GM12872 (cell line): ENCODE data around the gene CCKAR.

Experiments
- TF ChIP-seq, protein P1 (sequence below): IDR thresholded peaks from 3 replicates; pipeline ENCODE4 v1.5.1; 2011; ENCODE audit warnings: low read depth, mild to moderate bottlenecking, low read length, moderate library complexity; ENCODE audit not compliant: insufficient read depth

The CCKAR gene

DNA sequence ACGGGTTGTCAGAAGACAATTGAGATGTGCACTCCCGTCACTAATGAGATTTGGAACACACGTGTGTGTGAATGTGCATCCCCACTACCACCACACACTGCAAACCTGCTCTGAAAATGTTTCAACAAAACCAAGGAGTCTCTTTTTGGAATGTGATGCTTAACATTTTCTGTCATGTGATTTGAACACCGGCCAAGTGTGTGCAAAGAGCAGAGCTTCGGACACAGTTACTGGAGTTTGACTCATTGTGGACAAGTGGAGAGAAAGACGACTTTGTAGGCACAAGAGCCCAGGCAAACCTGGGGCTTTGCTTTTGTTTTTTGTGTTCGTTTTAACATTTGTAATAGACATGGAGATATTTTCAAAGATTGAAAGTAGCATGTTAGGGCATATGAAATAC is 49.2 kb downstream of the CCKAR start:
- TF ChIP-seq, protein P1, sequence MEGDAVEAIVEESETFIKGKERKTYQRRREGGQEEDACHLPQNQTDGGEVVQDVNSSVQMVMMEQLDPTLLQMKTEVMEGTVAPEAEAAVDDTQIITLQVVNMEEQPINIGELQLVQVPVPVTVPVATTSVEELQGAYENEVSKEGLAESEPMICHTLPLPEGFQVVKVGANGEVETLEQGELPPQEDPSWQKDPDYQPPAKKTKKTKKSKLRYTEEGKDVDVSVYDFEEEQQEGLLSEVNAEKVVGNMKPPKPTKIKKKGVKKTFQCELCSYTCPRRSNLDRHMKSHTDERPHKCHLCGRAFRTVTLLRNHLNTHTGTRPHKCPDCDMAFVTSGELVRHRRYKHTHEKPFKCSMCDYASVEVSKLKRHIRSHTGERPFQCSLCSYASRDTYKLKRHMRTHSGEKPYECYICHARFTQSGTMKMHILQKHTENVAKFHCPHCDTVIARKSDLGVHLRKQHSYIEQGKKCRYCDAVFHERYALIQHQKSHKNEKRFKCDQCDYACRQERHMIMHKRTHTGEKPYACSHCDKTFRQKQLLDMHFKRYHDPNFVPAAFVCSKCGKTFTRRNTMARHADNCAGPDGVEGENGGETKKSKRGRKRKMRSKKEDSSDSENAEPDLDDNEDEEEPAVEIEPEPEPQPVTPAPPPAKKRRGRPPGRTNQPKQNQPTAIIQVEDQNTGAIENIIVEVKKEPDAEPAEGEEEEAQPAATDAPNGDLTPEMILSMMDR = no peak

DNA sequence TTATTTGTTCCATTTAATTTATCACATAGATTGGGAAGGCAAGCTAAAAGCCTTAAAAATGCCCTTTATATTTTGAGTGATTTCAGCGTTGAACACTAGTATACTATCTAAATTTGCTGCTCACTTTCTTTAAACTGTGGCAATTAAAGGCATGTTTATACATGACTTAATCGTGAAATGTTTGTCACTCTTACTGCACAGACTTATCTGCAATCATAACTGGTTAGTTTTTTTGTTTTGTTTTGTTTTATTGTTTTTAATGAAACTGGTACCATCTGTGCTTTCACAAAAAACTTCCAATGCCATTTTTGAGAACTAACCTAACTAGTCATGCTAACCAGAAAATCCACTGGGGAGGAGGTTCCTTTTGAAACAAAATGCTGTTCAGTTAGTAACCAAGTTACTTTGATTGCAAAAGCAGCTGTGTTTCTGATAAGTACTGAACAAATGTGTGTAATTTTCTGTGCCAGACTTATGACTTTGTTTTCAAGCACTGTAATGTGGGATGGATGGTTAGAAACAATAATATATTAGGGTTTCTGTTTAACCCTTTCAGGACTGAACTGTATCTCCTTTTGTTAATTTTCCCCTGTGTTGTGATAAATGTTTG is 56.1 kb downstream of the CCKAR start:
- TF ChIP-seq, protein P1 = no peak

DNA sequence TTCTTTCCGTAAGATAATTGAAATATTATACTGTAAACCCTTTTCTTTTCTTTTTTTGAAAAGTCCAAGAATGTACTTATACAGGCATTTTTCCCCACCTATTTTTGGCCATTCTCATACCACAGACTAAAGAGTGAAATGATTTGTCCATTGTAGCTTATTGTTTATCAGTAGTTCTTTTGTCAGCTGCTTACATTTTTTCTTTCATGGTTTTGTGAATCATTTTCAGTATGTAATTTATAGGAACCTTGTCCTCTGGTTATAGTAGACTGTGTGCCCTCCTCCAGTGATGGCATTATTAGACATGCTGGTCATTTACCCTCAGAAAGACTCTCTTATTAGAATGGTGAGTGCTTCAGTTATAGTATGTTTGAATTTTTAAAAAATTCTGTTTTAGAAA is 56.7 kb downstream of the CCKAR start:
- TF ChIP-seq, protein P1 = no peak

DNA sequence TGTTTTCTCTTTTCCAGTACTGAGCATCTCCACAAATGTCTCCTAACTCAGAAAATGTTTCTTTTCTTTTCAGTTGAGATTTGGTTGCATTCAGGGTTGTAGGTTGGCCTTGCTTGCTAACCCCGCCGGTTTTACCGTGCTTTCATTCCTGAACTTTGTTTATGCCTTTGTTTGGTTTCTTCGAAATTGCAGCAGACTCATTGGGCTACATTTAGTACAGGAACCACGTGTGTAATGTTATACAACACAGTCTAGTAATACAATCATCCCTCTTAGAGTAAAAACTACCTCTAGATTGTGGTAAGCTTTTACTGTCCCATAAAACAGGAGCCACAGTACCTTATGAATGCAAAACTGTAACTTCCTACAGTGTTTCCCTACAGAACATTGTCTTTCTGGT is 57.9 kb downstream of the CCKAR start:
- TF ChIP-seq, protein P1 = no peak

DNA sequence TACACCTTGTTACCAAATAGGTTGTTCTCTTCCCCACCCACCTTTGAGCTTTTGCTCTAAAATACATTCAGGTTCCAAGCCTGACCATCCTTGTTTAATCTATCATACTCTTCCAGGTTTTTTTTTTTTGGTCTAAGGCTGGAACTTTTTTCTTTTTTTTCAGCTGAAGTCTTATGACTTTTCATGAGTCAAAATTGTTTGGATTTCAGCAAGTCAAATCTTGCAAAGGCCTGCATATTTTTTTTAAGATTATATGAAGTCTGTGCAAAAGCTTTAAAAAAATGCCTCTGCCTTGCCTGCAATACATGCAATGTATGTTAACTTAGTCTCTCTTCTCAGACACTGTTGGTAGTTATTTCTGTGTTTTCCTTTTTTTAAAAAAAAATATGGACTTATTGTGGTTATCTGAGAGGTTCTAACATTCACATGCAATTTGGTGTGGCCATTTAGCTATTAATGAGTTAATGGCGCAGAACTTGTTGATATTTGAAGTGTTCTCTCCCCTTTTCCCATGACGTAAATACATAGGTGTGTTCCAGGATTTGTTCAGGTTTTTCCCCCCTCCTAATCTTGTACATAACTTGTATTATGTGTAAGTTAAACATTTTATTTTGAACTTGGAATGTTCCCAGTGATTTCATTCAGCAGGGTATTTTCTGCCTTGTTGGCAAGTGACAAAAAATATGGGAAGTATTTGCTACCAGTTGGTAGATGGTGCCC is 58.7 kb downstream of the CCKAR start:
- TF ChIP-seq, protein P1 = no peak
